HS-5 (cell line): ENCODE measurements around the gene SLC12A4.
"Not testable (repeated sequence)": the region's sequence is repeated elsewhere in the genome, so short reads cannot be mapped to it uniquely, and the experiment has no call there.

Source experiments
- DNase-seq: peaks from one replicate; pipeline ENCODE4 v3.0.0-alpha.2; 2012; ENCODE audit warnings: low read depth

SLC12A4 gene

GRCh38 chr16:67987460-67988160 is 19.2 kb upstream of the SLC12A4 start:
- DNase-seq: no peak

DNA sequence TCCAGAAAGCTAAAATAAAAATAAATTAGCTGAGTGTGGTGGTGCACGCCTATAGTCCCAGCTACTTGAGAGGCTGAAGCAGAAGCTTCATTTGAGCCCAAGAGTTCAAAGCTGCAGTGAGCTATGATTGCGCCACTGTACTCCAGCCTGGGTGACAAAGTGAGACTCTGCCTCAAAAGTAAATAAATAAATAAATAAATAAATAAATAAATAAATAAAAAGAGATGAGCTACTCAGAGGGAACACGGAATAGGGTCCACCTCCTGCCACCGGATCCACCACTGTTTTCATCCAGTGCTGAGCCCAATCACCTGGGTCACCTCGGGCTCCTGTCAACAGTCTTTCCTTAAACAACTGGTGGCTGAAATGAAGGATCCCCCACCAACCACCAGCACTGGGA is 18.5 kb upstream of the SLC12A4 start:
- no peak for DNase-seq

- DNase-seq: no peak
Measured at GRCh38 chr16:67982011-67982696, 13.7 kb upstream of the SLC12A4 start.

- DNase-seq: no peak
Measured at GRCh38 chr16:67979955-67980678, 11.7 kb upstream of the SLC12A4 start, which contains the start of gene DPEP3. Gene DPEP3, minus strand, starts transcription at chr16:67980499. Its CDS starts 119 bp downstream, at chr16:67980380.

GRCh38 chr16:67977469-67978227 is 9.2 kb upstream of the SLC12A4 start:
- DNase-seq: no peak

DNA sequence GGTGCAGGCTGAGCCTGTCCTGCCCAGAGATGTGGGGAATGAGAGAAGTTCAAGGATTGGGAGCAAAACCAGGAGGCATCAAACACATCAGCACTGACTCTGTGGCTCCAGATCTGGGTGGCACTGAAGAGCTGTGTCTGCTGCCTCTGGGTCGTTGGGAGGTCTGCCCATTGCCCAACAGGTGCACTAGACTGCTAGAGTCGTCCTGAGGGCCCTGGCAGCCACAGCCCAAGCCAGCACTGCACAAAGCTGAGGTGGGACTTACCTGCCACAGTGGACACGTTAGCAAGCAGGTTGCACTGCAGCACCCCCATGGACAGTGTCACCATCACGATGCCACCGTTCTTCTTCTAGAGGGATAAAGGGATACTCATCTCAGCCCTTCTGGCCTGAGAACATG is 8.6 kb upstream of the SLC12A4 start:
- no peak for DNase-seq

DNA sequence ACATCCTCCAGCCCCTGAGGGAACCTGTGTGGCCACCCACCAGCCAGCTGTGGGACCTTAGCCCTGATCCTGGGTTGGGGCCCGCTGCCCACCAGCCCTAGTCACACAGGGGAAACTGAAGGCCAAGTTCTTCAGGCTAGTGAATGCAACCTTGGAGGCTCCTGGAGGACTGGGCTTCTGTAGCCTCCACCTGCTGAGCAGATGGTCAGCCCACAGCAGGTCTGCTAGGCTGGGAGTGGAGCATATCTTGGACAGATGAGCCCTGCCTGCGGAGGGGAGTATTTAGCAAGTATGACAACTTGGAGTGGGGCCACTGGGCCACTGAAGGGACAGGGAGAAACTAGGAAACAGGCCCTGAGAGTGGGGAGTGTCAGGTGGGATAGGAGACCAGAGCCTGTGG is 7.8 kb upstream of the SLC12A4 start:
- no peak for DNase-seq

DNA sequence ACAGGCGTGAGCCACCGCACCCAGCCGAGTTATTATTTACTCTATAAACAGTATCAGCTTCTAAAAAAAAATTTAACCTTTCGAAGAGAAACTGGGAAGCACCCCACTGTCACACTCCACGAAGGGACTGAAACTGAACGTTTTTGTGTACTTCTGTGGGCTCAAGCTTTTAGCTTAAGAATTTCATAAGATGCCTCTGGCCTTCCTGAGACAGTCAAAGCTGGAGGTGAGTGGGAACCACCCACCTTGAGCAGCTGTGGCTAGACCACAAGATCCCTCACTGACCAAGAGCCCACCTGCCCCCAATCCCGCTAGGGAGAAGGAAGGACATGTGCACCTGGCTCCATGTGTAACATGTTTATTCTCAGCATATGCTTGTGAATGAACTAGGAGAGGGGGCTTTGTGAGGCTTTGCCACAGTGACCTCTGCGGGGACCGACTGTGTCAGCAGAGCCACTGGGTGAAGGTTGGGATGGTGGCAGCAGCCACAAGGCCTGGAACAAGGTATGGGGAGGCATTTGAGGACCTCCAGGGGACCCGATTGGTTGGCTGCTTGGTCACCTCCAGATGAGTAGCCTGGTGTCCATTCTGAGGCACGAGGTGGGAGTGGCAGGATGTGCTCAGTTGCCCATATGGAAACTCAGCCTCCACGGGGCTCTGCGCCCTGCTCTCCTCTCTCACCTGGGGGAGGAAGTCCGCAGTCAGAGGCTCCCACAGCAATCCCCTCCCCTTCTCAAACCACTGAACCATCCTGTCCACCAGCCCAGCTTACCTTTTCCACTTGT is 7.1 kb upstream of the SLC12A4 start:
- DNase-seq: no peak

DNA sequence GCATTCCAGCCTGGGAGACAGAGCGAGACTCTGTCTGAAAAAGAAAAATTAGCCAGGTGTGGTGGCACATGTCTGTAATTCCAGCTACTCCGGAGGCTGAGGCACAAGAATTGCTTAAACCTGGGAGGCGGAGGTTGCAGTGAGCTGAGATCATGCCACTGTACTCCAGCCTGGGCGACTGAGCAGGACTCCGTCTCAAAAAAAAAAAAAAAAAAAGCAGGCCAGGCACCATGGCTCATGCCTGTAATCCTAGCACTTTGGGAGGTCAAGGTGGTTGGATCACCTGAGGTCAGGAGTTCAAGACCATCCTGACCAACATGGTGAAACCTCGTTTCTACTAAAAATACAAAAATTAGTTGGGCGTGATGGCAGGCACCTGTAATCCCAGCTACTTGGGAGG is 3.8 kb upstream of the SLC12A4 start:
- not testable (repeated sequence) for DNase-seq

DNA sequence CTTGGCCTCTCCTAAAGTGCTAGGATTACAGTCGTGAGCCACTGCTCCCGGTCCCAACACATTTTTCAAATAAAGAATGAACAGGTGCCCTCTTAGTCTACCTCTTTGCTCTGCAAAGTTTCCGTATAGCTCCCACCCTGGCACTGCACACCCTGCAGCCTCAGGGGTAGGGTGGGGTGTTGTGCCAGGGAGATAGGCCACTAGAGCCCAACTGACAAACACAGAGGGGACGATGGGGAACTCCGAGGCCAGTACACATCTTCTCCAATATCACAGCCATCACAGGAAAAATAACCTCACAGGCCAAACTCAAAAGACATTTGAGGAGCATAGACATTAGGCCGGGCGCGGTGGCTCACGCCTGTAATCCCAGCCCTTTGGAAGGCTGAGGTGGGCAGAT is 2.7 kb upstream of the SLC12A4 start:
- no peak for DNase-seq

DNA sequence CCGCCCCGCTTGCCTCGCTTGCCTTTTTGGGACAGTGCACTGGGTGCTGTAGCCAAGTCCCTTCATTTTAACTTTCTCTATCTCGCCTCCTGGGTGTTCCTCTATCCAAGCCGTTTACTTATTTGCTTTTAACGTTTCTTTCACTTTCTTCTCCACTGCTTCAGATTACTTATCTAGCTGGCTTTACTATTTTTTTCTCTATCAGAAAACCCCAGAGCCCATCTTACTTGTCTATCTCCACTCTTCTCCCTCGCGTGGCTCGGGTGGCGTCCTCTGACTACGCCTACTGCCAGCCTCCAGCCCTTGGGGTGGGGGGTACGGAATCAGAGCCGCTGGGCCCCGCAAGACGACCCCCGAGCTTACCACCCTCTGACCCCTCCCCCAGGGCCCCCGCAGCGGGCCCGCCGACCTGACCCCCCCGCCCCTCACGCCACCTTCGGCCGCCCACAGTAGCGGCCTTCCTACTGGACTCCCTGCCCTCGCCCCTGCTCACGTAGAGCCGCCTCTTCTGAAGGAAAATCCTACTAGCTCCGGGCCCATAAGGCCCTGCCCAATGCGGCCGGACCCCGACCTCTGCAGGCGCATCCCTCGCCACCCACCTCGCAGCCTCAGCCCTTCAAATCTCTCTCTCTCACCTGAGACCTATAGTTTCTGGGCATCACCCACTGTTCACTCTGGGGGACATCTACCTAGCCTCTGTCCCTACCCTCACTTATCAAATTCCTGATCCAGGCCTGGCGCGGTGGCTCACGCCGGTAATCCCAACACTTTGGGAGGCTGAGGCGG is 1.0 kb upstream of the SLC12A4 start:
- no peak for DNase-seq

GRCh38 chr16:67967958-67968399 is 458 bp downstream of the SLC12A4 start:
- no peak for DNase-seq

DNA sequence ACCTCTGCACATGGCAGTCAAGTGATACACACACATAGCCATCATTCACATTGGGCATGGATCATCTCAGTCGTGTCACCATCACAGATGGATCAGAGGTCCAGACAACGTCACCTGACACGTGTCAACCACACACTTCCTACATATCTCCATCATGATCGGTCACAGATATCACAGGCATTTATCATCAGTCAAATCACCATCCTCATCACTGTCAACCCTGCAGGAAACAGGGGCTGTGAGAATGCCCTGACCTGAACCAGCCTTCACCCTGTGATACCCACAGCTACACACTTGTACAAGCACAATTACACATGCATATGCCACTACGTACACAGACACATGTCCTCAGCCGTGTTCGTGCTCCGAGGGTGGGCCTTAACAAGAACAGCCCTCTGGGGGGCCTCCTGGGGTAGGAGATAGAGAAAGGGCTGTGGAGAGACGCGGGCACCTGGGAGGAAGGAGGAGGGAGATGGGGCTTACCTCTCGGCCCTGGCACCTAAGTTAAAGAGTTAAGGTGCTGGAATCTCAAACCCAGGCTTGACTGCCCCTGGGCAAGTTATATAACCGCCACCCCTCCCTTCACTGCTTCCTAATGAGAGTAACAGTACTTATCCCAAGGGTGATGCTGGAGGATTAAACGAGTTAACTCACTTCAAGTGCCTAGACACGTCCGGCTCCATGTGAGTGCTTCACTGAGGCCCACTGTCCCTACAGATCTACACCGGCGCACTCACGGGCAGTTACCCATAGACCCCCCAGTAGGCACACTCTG is 1.1 kb downstream of the SLC12A4 start:
- DNase-seq: no peak

DNA sequence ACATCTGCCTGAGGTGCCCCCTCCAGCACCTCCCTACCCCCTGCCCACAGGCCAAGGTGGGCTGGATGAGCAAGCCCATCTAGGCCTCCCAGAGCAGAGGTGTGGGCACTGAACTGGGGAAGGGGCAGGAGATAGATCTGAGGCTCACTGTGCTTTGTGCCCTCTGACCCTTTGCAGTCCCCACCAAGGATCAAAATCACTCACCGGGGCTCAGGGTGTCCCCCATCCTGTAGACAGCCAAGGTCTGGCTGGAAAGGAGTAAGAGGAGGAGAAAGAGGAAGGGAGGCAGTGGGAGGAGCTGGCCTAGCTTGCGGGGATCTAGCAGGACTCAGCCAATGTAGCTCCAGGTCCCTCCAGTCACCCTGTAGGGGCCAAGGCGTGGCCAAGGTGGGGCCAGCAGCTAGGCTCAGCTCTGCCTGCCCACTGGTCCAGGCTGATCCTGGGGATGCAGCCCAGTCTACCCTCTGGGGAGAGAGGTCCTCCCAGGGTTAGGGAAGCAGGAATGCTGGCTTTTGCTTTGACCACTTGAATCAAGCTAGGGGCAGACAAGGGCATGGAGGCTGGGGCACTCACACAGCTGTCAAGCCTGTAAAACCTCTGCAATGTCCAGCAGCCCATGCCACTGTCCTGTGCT is 1.8 kb downstream of the SLC12A4 start:
- DNase-seq: no peak

DNA sequence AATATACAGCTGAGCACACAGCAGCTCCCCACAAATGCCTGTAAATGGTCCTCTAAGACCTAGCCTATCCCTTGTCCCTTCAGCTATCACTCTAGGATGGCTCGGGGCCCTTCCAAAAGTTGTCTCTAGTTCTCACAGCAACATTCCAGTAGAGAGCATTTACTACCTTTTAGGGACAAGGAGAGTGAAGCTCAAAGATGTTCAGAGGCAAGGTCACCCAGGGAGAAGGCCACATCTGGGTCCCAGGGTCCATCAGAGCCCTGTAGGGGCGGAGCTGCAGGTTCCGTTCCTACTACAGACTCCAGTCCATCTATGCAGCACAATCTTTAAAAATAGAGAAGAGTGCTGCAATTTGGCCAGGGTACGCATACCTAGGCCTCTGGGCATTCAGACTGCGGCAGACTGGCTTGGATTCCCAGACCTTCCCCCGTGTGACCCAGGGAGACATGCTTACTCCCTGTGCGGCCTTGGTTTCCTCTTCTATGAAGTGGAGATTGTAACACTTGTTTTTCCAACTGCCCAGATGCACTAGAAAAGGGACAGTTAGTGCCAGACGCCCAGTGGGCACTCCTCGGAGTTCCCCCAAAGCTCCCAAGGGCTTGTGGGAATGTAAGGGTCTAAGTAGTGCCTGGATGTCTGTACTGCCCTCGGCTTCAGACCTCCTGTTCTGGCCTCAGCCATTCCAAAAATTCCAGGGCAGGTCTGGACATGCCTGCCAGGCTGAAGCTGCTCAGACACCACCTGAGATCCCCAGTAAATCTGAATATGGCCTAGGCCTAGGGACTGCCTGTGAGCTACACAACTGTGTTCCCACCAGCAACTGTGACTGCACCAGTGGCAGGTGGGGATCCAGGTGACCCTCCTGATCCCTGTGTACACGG is 2.5 kb downstream of the SLC12A4 start:
- DNase-seq: no peak

- no peak for DNase-seq
Measured at GRCh38 chr16:67964477-67965131, 3.8 kb downstream of the SLC12A4 start.

DNA sequence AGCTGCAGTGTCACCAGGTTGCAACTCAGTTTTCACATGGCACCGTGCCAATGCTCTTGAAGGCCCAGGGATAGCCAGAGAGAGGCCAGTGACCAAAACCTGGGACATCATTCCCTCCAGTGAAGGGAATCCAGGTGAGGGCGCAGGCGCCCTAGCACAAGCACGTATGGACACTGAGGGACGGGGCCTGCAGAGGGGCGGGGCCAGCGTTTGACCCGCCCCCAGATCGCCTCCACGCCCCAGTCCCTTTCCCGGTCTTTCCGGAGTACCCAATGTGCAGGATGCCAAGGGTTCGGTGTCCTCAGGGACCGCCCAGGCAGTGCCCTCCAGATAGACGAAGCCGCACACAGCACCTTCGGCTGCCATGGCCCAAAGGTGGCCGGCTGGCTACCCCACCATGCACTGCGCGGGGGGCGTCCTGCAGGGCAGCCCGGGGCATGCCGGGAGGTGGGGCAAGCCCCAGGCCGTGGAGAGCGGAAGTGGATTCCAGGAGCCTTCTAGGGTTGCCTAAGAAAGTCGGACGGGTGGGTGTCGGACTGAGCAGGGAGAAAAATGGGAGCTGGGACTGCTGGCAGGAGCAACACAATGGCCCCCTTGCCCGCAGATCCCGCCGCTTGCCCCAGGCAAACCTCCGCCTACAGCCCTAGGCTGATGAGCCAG is 4.6 kb downstream of the SLC12A4 start:
- no peak for DNase-seq
